GM21423 (cell line): Measurements from ENCODE around the gene CLIC4.
"Not testable (repeated sequence)": the region's sequence is repeated elsewhere in the genome, so short reads cannot be mapped to it uniquely, and the experiment has no call there.

Experiments
- ATAC-seq: cut with Tn5 transposase; IDR thresholded peaks from one replicate; pipeline ENCODE4 v1.9.1; 2021; ENCODE audit warnings: mild to moderate bottlenecking, moderate library complexity; ENCODE audit not compliant: unreplicated experiment

Gene CLIC4

GRCh38 chr1:24744911-24745710, at the start of gene CLIC4:
TSS of gene CLIC4 (plus strand) at chr1:24745447. CDS start at chr1:24745554, 107 bp downstream.
- peak; percentile 64 for ATAC-seq

DNA sequence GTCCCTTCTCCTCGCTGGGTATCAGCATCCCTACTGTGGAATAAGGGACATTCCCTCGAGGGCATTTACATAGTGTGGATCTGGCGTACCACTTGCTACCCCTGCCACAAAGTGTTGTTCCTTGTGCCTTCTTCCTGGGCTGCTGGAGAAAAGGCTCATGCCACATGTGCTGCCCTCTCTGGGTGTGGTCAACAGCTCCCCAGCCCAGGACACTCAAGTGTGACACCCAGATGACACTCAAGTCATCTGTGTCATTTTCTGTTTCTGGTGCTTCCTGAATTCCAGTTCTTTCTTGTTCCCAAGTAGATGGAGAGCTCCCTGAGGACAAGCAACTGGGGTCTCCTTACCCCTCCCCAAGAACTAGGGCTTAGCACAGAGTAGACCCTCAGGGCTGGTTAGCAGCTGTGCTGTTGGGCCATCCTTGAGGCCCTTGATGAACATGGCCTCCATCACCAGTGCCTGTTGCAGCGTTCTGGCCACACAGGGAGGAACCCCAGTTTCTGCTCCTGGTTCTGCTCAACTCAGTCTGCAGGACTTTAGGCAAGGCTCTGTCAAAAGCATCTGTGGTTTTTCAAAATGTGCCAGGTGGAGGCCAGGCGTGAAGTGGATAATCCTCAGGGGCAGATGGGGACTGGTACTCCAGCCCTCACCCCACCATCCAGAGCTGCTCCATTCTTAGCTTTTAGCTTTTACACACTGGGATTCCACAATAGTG, 49.0 kb upstream of the CLIC4 start:
- no peak for ATAC-seq

DNA sequence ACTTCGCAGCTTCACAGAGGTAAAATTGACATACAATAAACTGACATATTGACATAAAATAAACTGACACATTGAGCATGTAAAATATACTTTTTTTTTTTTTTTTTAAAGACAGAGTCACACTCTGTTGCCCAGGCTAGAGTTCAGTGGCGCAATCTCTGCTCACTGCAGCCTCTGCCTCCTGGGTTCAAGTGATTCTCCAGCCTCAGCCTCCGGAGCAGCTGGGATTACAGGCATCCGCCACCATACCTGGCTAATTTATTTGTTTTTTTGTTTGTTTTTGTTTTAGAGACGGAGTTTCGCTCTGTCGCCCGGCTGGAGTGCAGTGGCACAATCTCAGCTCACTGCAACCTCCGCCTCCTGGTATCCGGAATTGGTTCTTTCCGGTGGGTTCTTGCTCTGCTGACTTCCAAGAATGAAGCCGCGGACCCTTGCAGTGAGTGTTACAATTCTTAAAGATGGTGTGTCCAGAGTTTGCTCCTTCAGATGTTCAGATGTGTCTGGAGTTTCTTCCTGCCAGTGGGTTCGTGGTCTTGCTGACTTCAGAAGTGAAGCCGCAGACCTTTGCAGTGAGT, 48.4 kb upstream of the CLIC4 start:
- no peak for ATAC-seq

GRCh38 chr1:24697453-24698001, 47.7 kb upstream of the CLIC4 start:
- ATAC-seq, result not testable (repeated sequence)

DNA sequence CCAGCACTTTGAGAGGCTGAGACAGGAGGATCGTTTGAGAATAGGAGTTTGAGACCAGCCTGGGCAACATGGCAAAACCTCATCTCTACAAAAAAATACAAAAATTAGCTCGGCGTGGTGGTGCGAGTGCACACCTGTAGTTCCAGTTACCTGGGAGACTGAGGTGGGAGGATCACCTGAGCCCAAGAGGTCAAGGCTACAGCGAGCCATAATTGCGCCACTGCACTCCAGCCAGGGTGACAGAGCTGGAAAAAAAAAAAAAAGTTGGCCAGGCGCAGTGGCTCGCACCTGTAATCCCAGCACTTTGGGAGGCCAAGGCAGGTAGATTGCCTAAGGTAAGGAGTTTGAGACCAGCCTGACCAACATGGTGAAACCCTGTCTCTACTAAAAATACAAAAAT, 46.9 kb upstream of the CLIC4 start:
- ATAC-seq, result not testable (repeated sequence)

GRCh38 chr1:24699628-24700027, 45.6 kb upstream of the CLIC4 start:
- ATAC-seq, result no peak

DNA sequence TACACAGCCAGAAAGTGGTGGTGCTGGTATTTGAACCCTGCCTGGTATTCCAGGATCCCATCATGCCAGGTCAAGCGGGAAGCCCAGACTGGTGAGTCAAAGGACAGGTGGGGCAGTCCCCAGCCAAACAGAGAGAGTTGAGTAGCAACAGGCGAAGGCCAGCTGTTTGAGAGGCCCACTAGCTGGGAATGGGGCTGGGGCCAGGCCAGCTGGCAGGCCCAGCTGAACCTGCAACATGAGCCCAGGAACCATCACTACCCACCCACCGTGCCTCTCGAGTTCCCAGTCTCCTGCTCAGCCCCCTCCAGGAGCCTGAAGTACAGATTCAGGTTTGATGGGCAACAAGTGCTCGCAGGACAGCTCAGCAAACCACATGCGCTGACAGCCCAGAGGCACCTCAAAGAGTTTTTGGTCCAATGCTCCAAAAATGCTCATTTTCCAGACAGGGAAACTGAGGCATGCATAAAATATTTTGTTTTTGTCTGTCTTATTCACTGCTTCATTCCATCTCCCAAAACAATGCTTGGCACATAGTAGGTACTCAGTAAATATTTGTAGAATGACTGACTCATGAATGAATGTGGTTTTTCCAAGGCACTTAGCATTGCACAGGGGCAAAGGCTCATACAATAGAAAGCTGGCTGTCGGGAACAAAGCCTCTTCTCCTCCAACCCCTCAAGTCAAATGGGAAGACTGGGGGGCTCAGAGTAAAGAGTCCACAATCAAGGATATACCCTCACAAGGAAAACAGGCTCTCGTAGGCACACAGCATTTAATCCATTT, 42.5 kb upstream of the CLIC4 start:
- no peak for ATAC-seq

DNA sequence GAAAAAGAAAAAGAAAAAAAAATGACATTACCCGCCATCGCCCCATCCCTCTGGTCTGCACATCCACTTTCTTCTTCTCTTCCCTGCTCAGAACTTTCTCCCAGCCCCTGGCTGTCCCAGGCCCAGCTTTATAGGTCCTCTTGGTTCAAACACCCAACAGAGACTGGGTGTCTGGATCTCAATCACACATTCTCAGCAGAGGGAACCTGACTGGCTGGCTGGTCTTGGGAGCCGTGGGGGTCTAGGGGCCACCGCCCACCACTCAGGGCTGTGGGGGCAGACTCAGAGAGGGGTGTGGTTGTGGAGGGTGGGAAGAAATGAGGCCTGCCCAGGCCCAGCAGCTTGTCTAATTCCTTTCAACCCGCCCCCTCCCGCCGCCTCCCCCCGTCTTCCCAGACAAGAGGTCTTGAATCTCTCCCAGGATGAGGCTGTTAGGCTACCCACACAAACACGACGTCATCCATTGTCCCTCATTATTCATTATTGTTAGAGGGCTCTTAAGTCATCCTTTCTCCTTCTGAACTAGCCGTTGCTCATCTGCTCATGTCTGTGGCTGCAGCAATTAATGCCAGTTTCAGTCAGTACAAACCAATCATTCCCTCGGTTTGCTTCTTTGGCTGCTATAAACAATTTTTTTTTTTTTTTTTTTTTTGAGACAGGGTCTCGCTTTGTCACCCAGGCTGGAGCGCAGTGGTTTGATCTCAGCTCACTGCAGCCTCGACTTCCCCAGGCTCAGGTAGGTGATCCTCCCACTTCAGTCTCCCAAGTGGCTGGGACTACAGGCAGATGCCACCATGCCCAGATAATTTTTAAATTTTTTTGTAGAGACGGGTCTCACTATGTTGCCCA, 40.6 kb upstream of the CLIC4 start:
- ATAC-seq, result no peak

GRCh38 chr1:24705260-24706073, 39.8 kb upstream of the CLIC4 start:
- no peak for ATAC-seq

GRCh38 chr1:24706074-24706389, 39.2 kb upstream of the CLIC4 start:
- ATAC-seq, result not testable (repeated sequence)

DNA sequence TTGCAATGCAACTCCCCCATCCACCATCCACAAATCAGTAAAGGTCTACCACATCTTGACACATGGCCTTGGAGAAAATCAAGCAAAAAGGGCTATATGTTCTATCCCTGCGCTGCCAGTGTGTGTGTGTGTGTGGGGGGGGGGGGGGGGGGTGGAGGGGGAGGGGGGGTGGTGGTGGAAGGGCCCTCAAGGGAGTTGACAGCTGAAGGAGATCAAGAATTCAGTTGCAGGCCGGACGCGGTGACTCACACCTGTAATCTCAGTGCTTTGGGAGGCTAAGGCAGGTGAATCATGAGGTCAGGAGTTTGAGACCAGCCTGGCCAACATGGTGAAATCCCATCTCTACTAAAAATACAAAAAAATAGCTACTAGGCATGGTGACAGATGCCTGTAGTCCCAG, 37.6 kb upstream of the CLIC4 start:
- ATAC-seq, result no peak

GRCh38 chr1:24708938-24709337, 36.3 kb upstream of the CLIC4 start:
- no peak for ATAC-seq

- no peak for ATAC-seq
Observed at GRCh38 chr1:24709791-24710441, 35.3 kb upstream of the CLIC4 start.

GRCh38 chr1:24711329-24711728, 33.9 kb upstream of the CLIC4 start:
- ATAC-seq, result no peak

DNA sequence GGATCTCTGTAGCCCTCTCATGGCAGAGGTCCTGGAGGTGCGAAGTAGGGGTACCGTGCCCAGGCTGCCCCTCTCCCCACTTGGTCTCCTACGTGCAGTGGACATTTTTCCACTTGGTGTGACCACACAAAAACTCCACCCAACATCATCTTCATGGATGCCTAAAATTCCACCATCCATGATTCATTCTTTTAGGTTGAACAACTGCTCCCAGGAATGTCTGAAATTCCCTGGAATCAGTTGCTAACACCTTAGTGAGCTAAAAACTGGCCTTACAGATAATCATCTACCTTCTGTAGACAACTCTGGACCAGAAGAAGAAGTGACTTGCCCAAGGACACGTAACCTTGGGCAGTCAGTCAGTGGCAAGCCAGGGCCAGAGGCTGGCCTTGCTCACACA, 32.1 kb upstream of the CLIC4 start:
- ATAC-seq, result no peak

- ATAC-seq, result no peak
Observed at GRCh38 chr1:24713736-24714135, 31.5 kb upstream of the CLIC4 start.

DNA sequence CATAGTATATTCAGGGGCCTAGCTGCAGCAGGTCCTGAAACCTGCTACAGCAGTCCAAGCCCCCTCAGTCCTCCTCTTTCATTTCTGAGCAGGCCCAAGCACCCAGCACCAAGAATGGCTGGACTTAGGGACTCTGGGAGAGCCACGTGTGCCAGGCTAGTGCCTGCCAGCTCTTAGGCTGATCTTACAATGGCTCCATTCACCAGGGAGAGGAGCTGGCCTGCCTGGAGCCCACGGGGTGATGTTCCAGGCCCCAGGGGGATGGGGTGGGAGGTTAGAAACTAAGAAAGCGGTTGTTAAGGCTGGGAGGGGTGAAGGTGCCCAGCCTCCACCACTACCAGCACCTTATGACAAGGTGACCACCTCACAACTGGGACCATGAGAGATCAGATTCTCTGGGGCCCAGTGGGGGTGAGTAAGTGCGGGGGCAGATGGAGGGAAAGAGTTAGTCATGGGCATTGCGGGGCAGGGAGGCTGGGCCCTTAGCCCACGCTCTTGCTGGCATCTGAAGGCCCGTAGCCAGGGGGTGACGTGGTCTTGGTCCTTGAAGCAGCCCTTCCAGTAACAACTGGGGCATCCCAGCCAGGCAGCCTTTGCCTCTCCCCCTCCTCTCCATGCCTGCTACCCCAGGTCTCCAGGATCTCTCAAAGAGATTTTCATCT, 30.3 kb upstream of the CLIC4 start:
- ATAC-seq, result no peak

DNA sequence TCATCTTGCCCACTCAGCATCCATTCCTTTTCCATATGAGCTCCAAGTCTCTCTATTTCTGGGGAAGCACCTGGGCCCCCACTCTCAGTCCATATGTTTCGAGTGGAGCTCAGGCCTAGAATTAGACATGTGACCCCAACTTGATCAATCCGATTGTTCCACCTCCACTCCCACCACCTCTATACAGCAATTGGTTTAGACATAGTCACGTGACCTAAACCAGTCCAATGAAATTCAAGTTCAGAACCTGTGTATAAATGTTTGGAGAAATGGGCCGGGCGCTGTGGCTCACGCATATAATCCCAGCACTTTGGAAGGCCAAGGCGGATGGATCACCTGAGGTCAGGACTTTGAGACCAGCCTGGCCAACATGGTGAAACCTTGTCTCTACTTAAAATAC, 29.6 kb upstream of the CLIC4 start:
- no peak for ATAC-seq
